ENCODE measurements around the gene FAM184B. TPM values are rescaled to one million over a fixed set of nuclear protein-coding genes. Genes with fewer than 3 reads are reported as not detected.

FAM184B gene
- total RNA-seq, 6 experiments from 2014 or later: not detected

DNA sequence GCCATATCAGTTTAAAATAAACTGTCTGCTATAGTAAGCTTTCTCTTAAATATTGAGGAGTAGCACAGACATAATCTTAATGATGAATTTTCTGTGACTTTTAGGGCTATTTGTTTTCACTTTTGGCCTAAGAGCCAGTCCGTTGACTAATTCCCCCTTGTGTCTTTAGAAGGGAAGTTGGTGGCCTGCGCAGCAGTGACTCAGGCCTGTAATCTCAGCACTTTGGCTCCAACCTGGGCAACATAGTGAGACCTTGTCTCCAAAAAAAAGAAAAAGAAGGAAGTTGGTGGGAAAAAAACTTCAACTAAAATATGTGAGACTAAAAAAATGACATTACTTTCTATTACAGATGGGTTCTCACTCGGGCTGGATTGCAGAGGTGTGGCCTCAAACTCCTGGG lies 32.7 kb upstream of the FAM184B start:
- TF ChIP-seq POLR2A (IDR thresholded peaks at IDR 0.05) (no peak), CTCF (IDR thresholded peaks at IDR 0.05) (no peak)
- H3K4me3 ChIP-seq: no peak overlapping the region
- WGBS (ENCODE audit: insufficient coverage, low coverage, low lambda C conversion rate, missing lambda C conversion rate): 61% methylated on average over 3 of the region's 3 CpGs
- no peaks in the 10 kb centered on the region for H3K9me3 ChIP-seq
- peaks cover 0 to 4% (median 4%) of the 10 kb centered on the region in 4 donors for H3K4me1 ChIP-seq
- no peaks in the 10 kb centered on the region for H3K27me3 ChIP-seq
- DNase-seq: no peak
- intact Hi-C loops (cut with DNase I): loop anchor here in 1 of 2 donors (10.0 kb wide), 1 partner anchor 771 kb away; no protein-coding TSS in a partner anchor
- ATAC-seq: no peak
- no peaks in the 10 kb centered on the region for H3K36me3 ChIP-seq
- H3K27ac ChIP-seq: no peak overlapping the region

DNA sequence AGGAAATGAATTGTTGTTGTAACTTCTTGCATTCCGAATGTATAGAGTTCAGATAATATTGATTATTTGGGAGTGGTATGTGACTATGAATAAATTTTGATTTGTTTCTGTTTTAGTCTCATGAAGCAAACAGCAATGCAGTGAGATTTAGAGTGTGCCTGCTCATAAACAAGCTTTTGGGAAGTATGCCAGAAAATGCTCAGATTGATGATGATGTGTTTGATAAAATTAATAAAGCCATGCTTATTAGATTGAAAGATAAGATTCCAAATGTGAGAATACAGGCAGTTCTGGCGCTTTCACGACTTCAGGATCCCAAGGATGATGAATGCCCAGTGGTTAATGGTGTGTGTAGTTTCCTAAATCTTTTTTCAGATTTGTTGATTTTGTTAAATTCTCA lies 31.4 kb upstream of the FAM184B start:
- no peak for TF ChIP-seq POLR2A (IDR thresholded peaks at IDR 0.05)
- no peak for TF ChIP-seq CTCF (IDR thresholded peaks at IDR 0.05)
- DNase-seq (no peak), ATAC-seq (no peak)
- intact Hi-C loops (cut with DNase I): loop anchor here in 1 of 2 donors (10.0 kb wide), 1 partner anchor 772 kb away; no protein-coding TSS in a partner anchor
- Histone ChIP-seq H3K4me1 (peaks cover 0 to 18% (median 10%) of the 10 kb centered on the region in 4 donors), H3K4me3 (no peak overlapping the region), H3K27ac (no peak overlapping the region), H3K27me3 (no peaks in the 10 kb centered on the region), H3K9me3 (no peaks in the 10 kb centered on the region), H3K36me3 (no peaks in the 10 kb centered on the region)
- 76% methylated on average over 3 of the region's 3 CpGs for WGBS (ENCODE audit: insufficient coverage, low coverage, low lambda C conversion rate, missing lambda C conversion rate)

DNA sequence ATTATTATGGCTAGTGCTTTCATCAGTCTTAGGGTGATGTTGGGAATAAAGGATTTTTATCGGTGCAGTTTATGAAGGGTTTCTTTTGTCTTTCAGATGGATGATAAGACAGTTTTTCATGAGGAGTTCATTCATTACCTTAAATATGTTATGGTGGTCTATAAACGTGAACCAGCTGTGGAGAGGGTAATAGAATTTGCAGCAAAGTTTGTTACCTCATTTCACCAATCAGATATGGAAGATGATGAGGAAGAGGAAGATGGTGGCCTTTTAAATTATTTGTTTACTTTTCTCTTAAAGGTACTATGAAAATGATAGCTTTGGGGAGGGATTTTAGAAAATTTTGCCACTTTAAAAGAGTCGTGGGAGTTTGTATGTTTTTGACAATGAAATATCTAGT lies 30.7 kb upstream of the FAM184B start:
- no peak overlapping the region for H3K27ac ChIP-seq
- H3K4me3 ChIP-seq: no peak overlapping the region
- H3K9me3 ChIP-seq: no peaks in the 10 kb centered on the region
- no peak for DNase-seq
- WGBS (ENCODE audit: insufficient coverage, low coverage, low lambda C conversion rate, missing lambda C conversion rate): 21% methylated on average over 3 of the region's 3 CpGs
- H3K36me3 ChIP-seq: no peaks in the 10 kb centered on the region
- TF ChIP-seq CTCF (IDR thresholded peaks at IDR 0.05) (no peak), POLR2A (IDR thresholded peaks at IDR 0.05) (no peak)
- no peak for ATAC-seq
- no peaks in the 10 kb centered on the region for H3K27me3 ChIP-seq
- intact Hi-C loops (cut with DNase I): loop anchor here in 1 of 2 donors (10.0 kb wide), 1 partner anchor 773 kb away; no protein-coding TSS in a partner anchor
- peaks cover 0 to 25% (median 13%) of the 10 kb centered on the region in 4 donors for H3K4me1 ChIP-seq

GRCh38 chr4:17811078-17811603 lies 29.7 kb upstream of the FAM184B start:
- Histone ChIP-seq H3K36me3 (no peaks in the 10 kb centered on the region), H3K27ac (no peak overlapping the region), H3K27me3 (no peaks in the 10 kb centered on the region), H3K4me3 (peak overlapping the region; percentile 62 to 86 (median 82)), H3K4me1 (peaks cover 0 to 26% (median 14%) of the 10 kb centered on the region in 4 donors), H3K9me3 (no peaks in the 10 kb centered on the region)
- TF ChIP-seq POLR2A (IDR thresholded peaks at IDR 0.05): no peak
- no peak for TF ChIP-seq CTCF (IDR thresholded peaks at IDR 0.05)
- ATAC-seq (peak in 2 of 4 donors; percentile 6 to 8), DNase-seq (peak in 1 of 3 donors; percentile 62)
- WGBS (ENCODE audit: insufficient coverage, low coverage, low lambda C conversion rate, missing lambda C conversion rate): under 1% methylated on average over 30 of the region's 48 CpGs
- intact Hi-C loops (cut with DNase I): loop anchor here in 1 of 2 donors (10.0 kb wide), 1 partner anchor 774 kb away; no protein-coding TSS in a partner anchor
